Effector memory CD8-positive, alpha-beta T cell (primary cell): ENCODE data around the gene SFXN4.
"Not testable (repeated sequence)": the region's sequence is repeated elsewhere in the genome, so short reads cannot be mapped to it uniquely, and the experiment has no call there.

Experiments
- ATAC-seq: fragments of 150-1000 bp; cut with Tn5 transposase; replicated peaks from 2 replicates; pipeline ENCODE4 v1.10.0; 2021; ENCODE audit warnings: mild to moderate bottlenecking, moderate library complexity
- DNase-seq, 3 experiments: peaks; one replicate each; pipeline ENCODE4 v3.0.0; 2021
- H3K27ac Mint-ChIP-seq, 2 donors: one replicate each; pipeline ENCODE4 v1.8.0; 2022; ENCODE audit warnings: mild to moderate bottlenecking in 2 of 2, mixed read lengths in 2 of 2, moderate library complexity in 2 of 2
- H3K27me3 Mint-ChIP-seq, 2 donors: one replicate each; pipeline ENCODE4 v1.8.0; 2022; ENCODE audit warnings: mixed read lengths in 2 of 2
- H3K36me3 Mint-ChIP-seq: one replicate; pipeline ENCODE4 v1.8.0; 2022; ENCODE audit warnings: mild to moderate bottlenecking, moderate library complexity, mixed read lengths; ENCODE audit not compliant: insufficient read depth
- H3K4me1 Mint-ChIP-seq, 2 donors: one replicate each; pipeline ENCODE4 v1.8.0; 2022; ENCODE audit warnings: low read depth in 2 of 2, mixed read lengths in 2 of 2
- H3K4me3 Mint-ChIP-seq, 2 donors: one replicate each; pipeline ENCODE4 v1.8.0; 2022; ENCODE audit warnings: mild to moderate bottlenecking in 2 of 2, mixed read lengths in 2 of 2, moderate library complexity in 2 of 2
- H3K9me3 Mint-ChIP-seq, 2 donors: one replicate each; pipeline ENCODE4 v1.8.0; 2022; ENCODE audit warnings: mixed read lengths in 2 of 2

The SFXN4 gene

DNA sequence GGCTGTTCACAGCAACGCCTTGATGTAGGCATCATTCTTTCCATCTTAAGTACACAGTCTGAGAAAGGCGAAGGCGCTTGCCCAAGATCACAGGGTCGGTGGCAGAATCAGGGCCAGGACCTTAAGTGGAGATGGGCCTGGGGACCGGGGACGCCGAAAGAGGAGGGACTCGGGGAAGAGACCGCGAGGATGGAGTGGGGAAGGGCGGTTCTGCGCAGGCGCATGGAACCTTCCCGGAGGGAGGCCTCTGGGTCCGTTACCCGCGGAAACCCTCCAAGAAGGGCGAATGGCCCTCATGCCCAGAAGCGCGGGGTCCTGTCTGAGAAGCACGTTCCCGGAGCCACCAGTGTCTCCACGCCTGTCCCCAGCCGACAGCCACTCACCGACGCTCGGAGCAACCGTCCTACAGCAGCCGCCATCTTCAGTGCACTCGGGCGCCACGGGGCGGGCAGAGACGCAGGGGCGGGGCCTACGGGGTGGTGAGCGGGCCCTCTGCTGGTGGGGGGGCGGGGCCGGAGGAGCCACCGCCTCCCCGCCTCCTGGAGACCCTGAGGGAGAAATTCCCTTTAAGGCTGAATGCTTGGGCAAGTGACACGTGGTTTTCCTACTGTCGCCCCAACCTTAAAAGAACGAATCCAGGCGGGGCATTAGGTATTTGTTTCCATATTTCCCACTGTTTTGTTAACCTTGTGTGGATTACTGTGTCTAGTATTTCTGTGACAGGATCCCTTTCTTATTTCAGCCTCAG, 13.0 kb upstream of the SFXN4 start, which contains the start of gene PRDX3:
Gene PRDX3 (minus strand): TSS at position 441 of the 748 bp plus-strand sequence. CDS start 22 bp downstream, at position 419.
- peak within 1 kb of the TSS; percentile 98 to 99 for H3K4me3 Mint-ChIP-seq
- ATAC-seq, result peak; percentile 97

DNA sequence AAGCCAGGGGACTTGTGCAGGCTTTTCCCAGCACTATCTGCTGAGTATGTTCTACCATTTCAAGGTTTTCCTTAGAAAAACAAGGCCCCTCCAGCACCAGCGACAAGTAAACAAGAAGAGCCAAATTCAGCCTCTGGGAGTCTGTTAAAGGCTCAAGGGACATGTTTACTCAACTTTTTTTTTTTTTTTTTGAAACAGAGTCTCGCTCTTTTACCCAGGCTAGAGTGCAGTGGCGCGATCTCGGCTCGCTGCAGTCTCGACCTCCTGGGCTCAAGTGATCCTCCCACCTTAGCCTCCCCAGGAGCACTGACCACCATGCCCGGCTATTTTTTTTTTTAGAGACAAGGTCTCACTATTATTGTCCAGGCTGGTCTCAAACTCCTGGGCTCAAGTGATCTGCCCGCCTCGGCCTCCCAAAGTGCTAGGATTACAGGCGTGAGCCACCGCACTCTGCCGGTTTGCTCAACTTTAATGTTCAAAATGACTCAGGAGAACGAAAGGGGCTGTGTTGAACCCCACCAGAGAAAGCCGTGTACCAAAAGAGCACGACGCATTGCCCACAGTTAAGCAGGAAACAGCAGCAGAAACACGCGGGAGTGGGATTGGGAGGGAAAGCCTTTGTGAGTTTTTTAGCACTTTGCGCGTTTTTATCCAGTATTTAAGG, 12.3 kb upstream of the SFXN4 start:
- ATAC-seq (peak; percentile 16), DNase-seq (no peak)
- H3K4me1 Mint-ChIP-seq, result peaks cover 23 to 27% of the 10 kb centered on the region in 2 donors
- peak overlapping the region; percentile 98 to 99 for H3K4me3 Mint-ChIP-seq
- no peaks in the 10 kb centered on the region for H3K9me3 Mint-ChIP-seq
- H3K36me3 Mint-ChIP-seq, result peaks cover 34% of the 10 kb centered on the region
- H3K27ac Mint-ChIP-seq, result peak overlapping the region; percentile 93 to 96
- H3K27me3 Mint-ChIP-seq, result no peaks in the 10 kb centered on the region

More for the DNA sequence above, 13.0 kb upstream of the SFXN4 start, which contains the start of gene PRDX3:
- Mint-ChIP-seq H3K9me3 (no peaks in the 10 kb centered on the region), H3K36me3 (peaks cover 27% of the 10 kb centered on the region), H3K27me3 (no peaks in the 10 kb centered on the region), H3K4me1 (peaks cover 23 to 27% of the 10 kb centered on the region in 2 donors), H3K27ac (peak within 1 kb of the TSS; percentile 93 to 96)
- peak; percentile 88 to 90 (median 90) for DNase-seq

DNA sequence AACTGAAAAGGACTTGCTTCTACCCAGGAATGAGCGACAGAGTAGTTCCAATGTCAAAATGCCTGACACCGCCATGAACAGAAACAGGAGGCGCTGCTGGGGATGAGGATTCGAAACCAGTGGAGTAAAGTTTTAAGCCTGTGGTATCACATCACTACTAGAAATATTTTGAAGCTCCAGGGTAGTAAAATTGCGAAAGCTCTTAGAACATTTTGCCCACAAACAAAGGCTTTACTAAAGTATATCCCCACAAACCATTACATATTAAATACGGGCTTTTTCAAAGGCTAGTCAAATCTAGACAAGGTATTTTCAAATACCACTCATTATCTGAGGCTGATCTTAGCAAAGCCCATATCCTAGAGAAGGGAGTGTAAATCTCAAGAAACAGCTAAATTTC, 10.7 kb upstream of the SFXN4 start:
- Mint-ChIP-seq H3K27me3 (no peaks in the 10 kb centered on the region), H3K4me3 (peak overlapping the region; percentile 98 to 99), H3K4me1 (peaks cover 23 to 27% of the 10 kb centered on the region in 2 donors), H3K27ac (peak overlapping the region; percentile 32 to 46), H3K36me3 (peaks cover 50% of the 10 kb centered on the region), H3K9me3 (no peaks in the 10 kb centered on the region)
- DNase-seq, result no peak
- no peak for ATAC-seq

DNA sequence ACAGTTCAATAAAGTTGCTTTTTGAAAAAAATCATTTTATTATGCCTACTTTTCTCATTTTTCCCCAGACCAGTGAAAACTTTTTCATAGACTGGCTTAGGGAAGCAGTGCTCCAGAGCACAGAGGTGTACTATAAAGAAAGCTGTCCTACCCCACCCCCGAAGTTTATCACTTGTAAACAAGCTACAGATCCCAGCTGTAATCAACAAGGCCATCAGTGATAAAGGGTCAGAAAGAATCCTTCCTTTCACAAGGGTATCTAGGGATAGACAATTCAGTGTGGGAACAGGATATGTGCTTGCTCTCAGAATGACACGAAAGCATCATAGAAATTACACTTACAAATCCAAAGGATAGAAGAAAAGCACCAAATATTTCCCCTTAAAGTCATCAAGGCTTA, 8.6 kb upstream of the SFXN4 start:
- no peak for ATAC-seq
- no peak overlapping the region for H3K27ac Mint-ChIP-seq
- H3K27me3 Mint-ChIP-seq, result no peaks in the 10 kb centered on the region
- DNase-seq, result no peak
- H3K36me3 Mint-ChIP-seq, result peaks cover 65% of the 10 kb centered on the region
- no peaks in the 10 kb centered on the region for H3K9me3 Mint-ChIP-seq
- no peak overlapping the region for H3K4me3 Mint-ChIP-seq
- peaks cover 22% of the 10 kb centered on the region in 2 donors for H3K4me1 Mint-ChIP-seq

DNA sequence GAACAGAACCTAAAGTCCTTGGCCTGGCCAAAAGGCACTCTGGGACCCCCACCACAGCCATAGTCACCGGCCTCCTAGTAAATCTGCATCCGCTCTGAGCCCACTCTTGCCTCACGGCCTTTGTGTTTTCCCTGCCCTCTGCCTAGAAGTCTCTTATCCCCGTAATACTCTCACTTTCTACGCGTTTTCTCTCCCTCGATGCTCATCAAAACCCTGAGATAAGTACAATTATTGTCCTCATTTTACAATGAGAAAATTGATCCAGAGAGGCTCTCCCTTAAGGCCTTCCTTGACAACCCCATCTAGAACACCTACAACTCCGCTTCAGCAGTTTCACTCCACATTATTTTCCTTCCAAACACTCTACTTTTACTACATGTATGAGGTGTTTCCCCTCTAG, 1.5 kb upstream of the SFXN4 start:
- ATAC-seq (no peak), DNase-seq (no peak)
- H3K36me3 Mint-ChIP-seq, result peaks cover 30% of the 10 kb centered on the region
- H3K27me3 Mint-ChIP-seq, result no peaks in the 10 kb centered on the region
- H3K9me3 Mint-ChIP-seq, result no peaks in the 10 kb centered on the region
- peak overlapping the region; percentile 87 to 88 for H3K4me3 Mint-ChIP-seq
- peaks cover 12 to 16% of the 10 kb centered on the region in 2 donors for H3K4me1 Mint-ChIP-seq
- peak overlapping the region in 1 of 2 donors; percentile 86 for H3K27ac Mint-ChIP-seq

DNA sequence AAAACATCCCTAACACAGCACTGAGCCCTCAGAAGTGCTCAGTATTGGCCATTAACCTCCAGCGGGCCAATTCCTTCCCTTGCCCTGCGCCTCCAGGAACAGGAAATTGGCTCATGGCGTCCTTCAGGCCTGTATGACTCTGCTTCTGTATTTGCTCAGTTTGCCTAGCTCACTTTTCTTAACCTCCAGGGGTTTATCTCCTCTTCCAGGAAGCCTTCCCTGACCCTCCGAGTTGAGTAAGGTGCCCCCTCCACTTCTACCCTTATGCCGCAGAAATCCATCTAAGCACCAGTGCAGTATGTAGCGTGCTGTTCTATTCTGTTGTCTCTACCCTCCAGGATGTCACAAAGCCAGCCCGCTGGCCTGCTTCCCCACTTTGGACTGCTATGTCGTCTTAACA, 1.1 kb upstream of the SFXN4 start:
- no peak for DNase-seq
- H3K4me1 Mint-ChIP-seq, result peaks cover 12 to 16% of the 10 kb centered on the region in 2 donors
- H3K27ac Mint-ChIP-seq, result peak overlapping the region; percentile 86 to 88
- no peaks in the 10 kb centered on the region for H3K9me3 Mint-ChIP-seq
- H3K4me3 Mint-ChIP-seq, result peak overlapping the region; percentile 87 to 88
- ATAC-seq, result no peak
- peaks cover 26% of the 10 kb centered on the region for H3K36me3 Mint-ChIP-seq
- no peaks in the 10 kb centered on the region for H3K27me3 Mint-ChIP-seq

DNA sequence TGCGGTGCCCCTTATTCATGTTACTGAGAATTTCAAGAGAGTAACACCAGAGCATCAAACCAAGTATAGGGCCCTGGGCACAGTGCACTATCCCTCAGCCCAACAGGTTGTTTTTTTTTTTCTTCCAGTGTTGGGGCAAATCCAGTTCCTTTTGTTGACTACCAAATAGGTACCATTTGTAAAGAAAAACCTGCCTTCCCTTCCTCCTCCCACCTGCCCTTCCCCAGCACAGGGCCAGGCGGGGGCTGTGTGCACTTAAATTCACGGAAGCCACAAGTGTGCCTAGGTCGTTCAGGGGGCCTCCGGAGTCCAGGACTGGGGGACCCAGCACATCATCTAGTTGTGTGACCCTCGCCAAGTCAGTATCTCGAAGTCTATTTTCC, 595 bp upstream of the SFXN4 start:
- Mint-ChIP-seq H3K36me3 (peaks cover 21% of the 10 kb centered on the region), H3K27me3 (no peaks in the 10 kb centered on the region), H3K27ac (peak overlapping the region; percentile 86 to 88), H3K9me3 (no peaks in the 10 kb centered on the region), H3K4me3 (peak overlapping the region; percentile 87 to 88), H3K4me1 (peaks cover 12 to 16% of the 10 kb centered on the region in 2 donors)
- ATAC-seq, result peak; percentile 2
- DNase-seq, result no peak

DNA sequence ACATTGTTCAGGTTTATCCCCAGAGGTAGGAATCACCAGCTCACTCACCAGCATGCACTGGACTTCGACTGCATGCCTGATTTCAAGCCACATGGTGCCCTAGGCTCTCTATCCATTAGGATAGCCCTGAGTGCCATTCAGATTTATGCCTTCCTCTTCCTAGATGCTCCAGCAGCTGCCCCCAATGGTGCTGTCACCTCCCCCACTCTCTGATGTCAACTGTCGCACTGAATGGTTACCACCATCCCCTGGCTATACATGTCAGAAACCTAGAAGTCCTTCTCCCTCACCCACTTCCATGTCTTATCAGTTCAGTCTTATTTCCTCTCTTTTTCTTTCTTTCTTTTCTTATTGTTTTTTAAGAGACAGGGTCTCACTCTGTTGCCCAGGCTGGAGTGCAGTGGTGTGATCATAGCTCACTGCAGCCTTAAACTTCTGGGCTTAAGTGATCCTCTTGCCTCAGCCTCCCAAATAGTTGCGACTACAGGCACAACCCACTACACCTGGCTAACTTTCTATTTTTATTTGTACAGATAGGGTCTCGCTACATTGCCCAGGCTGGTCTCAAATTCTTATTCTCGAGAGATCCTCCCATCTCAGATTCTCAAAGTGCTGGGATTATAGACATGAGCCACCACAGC, 2.9 kb downstream of the SFXN4 start:
- no peak overlapping the region for H3K4me3 Mint-ChIP-seq

DNA sequence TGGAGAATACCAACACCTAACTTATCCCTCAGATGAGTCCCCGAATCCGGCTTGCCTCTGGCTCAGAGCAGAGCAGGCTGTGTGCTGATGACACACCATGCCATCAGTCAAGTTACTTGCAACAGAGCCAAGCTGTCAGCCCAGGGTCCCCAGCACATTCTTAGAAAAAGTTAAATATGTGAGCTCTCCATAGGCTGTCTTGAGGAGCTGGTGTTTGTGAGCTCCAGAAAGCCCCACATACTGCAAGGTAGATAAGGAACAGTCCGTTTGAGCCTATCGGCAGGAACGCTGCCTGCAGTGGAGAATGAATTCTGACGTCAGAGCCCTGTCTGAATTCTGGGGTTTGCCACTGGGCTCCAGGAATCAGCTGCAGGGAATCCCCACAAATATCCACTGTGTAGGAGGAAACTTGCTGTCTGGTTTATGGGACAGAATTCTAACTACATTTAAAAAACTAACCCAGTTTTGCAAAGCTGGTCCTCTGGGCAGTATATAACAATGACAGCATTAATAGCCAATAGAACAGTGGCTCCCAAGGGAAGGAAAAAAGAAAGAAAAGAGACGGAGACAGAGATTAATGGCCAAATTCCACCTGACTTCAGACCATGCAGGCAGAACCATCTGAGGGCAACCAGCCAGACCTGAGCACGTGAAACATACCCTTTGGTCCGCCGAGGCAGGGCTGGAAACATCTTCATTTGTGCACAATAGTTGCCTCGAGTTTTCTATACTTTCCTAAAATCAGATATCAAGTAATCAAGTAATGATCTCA, 3.6 kb downstream of the SFXN4 start:
- no peak for ATAC-seq
- Mint-ChIP-seq H3K4me3 (no peak overlapping the region), H3K4me1 (peaks cover 12% of the 10 kb centered on the region in 2 donors)

More for the DNA sequence above, 2.9 kb downstream of the SFXN4 start:
- Mint-ChIP-seq H3K4me1 (peaks cover 12 to 16% of the 10 kb centered on the region in 2 donors), H3K27ac (peak overlapping the region in 1 of 2 donors; percentile 20), H3K27me3 (no peaks in the 10 kb centered on the region), H3K9me3 (no peaks in the 10 kb centered on the region), H3K36me3 (peaks cover 15% of the 10 kb centered on the region)
- ATAC-seq (no peak), DNase-seq (no peak)

DNA sequence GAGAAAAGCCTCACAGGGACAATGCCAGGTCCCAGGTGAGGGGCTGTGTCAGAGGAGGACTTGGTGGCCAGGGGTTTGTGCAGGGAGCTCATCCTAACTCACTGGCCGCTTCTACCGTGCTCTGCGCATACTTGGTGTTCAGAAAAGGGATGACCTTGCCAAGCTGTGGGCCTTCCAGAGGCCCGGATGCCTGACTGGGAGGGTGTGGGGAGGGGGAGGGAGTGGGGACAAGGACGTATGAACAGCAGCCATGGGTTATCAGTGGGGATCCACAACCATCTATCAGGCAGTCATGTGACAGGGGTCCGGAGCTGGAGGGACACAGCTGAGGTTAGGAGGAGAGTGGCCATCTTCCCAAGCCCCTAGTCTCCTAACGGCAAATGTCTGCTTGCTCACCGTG, 6.2 kb downstream of the SFXN4 start:
- Mint-ChIP-seq H3K27ac (no peak overlapping the region), H3K4me1 (peaks cover 2 to 4% of the 10 kb centered on the region in 2 donors), H3K9me3 (no peaks in the 10 kb centered on the region), H3K36me3 (peaks cover 25% of the 10 kb centered on the region), H3K4me3 (no peak overlapping the region), H3K27me3 (no peaks in the 10 kb centered on the region)
- no peak for DNase-seq
- ATAC-seq, result no peak

More for the DNA sequence above, 3.6 kb downstream of the SFXN4 start:
- no peak for DNase-seq
- Mint-ChIP-seq H3K36me3 (peaks cover 16% of the 10 kb centered on the region), H3K27ac (peak overlapping the region in 1 of 2 donors; percentile 20), H3K27me3 (no peaks in the 10 kb centered on the region), H3K9me3 (no peaks in the 10 kb centered on the region)

DNA sequence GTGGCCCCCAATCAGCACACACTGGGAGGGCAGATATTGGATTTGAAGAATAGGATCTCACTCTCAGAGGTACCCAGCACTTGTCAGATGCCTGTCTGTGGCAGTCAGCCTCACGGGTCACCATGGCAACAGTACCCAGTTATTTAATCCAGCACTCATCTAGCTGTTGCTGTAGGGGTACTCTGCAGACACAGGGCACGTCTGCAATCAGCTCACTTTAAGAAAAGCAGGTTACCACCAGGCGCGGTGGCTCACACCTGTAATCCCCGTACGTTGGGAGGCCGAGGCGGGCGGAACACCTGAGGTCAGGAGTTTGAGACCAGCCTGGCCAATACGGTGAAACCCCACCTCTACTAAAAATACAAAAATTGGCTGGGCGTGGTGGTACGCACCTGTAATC, 11.9 kb downstream of the SFXN4 start:
- no peak for ATAC-seq
- Mint-ChIP-seq H3K4me1 (peaks cover 0 to 1% of the 10 kb centered on the region in 2 donors), H3K36me3 (peaks cover 27% of the 10 kb centered on the region)

DNA sequence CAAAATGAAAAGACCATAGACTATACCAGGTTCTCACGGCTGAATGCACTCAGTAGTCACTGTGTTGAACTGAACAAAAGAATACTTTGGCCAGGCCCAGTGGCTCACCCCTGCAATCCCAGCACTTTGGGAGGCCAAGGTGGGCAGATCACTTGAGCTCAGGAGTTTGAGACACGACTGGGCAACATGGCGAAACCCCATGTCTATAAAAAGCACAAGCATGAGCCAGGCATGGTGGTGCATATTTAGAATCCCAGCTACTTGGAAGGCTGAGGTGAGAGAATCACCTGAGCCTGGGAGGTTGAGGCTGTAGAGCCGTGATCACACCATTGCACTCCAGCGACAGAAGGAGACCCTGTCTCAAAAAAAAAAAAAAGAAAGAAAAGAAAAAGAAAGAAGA, 12.5 kb downstream of the SFXN4 start:
- DNase-seq (no peak), ATAC-seq (no peak)
- Mint-ChIP-seq H3K4me1 (peaks cover 0 to 1% of the 10 kb centered on the region in 2 donors), H3K27me3 (no peaks in the 10 kb centered on the region), H3K27ac (no peak overlapping the region), H3K4me3 (no peak overlapping the region), H3K36me3 (peaks cover 26% of the 10 kb centered on the region), H3K9me3 (no peaks in the 10 kb centered on the region)

More for the DNA sequence above, 11.9 kb downstream of the SFXN4 start:
- no peak overlapping the region for H3K27ac Mint-ChIP-seq
- no peaks in the 10 kb centered on the region for H3K27me3 Mint-ChIP-seq
- no peaks in the 10 kb centered on the region for H3K9me3 Mint-ChIP-seq
- DNase-seq, result no peak
- no peak overlapping the region for H3K4me3 Mint-ChIP-seq

DNA sequence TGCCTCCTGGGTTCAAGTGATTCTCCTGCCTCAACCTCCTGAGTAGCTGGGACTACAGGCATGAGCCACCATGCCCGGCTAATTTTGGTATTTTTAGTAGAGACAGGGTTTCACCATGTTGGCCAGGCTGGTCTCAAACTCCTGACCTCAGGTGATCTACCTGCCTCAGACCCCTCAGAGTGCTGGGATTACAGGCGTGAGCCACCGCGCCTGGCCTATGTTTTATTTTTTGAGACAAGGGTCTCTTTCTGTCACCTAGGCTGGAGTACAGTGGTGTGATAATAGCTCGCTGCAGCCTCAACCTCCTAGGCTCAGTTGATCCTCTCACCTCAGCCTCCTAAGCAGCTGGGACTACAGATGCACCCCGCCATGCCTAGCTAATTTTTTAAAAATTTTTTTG, 13.9 kb downstream of the SFXN4 start:
- not testable (repeated sequence) for H3K4me3 Mint-ChIP-seq, H3K4me1 Mint-ChIP-seq, H3K9me3 Mint-ChIP-seq, DNase-seq, ATAC-seq, H3K27me3 Mint-ChIP-seq, H3K27ac Mint-ChIP-seq
- H3K36me3 Mint-ChIP-seq, result peaks cover 20% of the 10 kb centered on the region
